ENCODE measurements around the gene SIVA1. TPM values are rescaled to one million over a fixed set of nuclear protein-coding genes. Genes with fewer than 3 reads are reported as not detected.

SIVA1 gene
- total and polyA plus RNA-seq, 2 of the 8 experiments (the other 6 are each of a cell fraction or from before 2014, with no cell fraction given), result 123 to 589 TPM

DNA sequence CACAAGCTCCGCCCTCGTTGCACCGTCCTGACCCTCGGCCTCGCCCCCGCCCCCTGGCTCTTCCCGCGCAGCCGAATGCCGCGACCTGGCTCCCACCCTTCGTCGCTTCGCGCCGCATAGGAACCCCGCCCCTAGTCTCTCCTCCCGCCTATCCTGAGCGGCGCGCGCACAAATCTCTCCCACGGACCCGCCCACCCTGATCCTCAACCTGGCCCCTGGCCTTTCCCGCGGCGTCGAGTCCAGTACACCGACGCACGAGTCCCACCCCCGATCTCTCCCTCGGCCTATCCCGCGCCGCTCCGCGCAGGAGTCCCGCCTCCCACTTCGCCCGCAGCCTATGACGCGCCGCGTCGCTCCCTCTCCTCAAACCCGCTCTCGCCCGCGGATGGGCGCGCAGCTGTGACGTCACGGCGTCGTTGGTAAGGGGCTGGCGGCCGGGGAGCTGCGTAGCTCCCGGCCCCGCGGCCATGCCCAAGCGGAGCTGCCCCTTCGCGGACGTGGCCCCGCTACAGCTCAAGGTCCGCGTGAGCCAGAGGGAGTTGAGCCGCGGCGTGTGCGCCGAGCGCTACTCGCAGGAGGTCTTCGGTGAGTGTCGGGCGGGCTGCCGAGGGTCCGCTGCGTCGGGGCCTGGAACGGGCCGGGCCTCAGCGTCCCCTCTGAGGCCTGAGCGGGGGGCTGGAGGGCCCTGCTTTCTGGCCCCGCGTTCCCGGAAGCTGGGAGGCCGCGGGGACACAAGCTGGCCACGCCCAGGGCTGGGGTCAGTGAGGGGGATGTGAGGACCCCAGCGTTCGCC is at the start of gene SIVA1 (continued):
- TF ChIP-seq JUND (IDR thresholded peaks at IDR 0.05; ENCODE audit: low read length) (0 out of 2 replicates have a peak, but pooled peaks have one; percentile 46), CHD2 (IDR thresholded peaks at IDR 0.05; ENCODE audit: low read length) (peak; percentile 61; the same call in 1 of the 2 replicates), KDM4A (IDR thresholded peaks at IDR 0.05; ENCODE audit: low read depth, low read length, severe bottlenecking) (peak; percentile 91)
